Measurements from ENCODE around the gene NR6A1.

NR6A1 gene

DNA sequence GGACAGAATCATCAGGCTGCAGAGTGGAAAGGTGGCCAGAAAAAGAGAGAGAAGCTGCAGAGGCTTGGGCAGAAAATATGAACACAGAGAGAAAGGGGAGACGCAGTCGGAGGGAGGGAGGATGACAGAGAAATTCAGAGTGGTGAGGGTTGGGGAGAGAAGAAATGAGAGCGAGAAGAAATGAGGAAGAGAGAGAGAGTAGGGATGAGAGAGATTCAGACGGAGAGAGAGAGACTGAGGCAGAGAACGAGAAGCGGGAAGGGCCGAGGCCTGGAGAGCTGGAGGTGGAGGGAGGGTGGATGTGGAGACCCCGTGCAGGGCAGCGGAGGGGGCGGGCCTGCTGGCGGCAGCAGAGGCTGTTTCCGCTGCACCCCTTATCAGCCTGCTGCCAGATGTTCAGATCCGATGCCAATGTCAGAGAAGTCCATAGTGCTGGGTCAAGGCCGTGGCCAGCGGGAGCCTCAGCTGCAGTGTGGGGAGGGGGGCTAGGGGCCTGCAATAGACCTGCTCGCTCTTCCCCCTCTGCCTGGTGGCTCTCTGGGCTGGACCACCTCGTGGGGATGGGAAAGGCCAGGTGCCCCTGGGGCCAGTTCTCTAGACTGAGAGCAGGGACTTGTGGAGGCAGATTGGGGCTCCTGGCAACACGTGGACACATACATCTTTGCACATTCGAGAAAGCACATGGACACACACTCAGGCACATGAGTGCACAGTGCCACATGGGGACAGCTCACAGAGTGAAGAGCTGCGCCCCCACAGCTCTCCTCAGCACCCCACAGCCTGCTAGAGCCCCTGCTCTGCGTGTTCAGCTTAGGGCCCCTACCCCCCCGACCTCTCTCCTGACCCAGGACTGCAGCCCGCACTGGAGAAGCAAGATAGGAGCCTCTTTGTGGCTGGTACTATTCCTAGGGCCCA is 259.0 kb downstream of the NR6A1 start:
- H3K4me2 ChIP-seq = peak overlapping the region; percentile 11 to 69 (median 37); a peak in 20 of 22 replicates
- H3K9ac ChIP-seq = no peak overlapping the region; a peak in 1 of 22 replicates
- no peak overlapping the region for H3K4me3 ChIP-seq
- H3K27ac ChIP-seq = no peak overlapping the region
- H3K4me1 ChIP-seq = peaks cover 21 to 27% (median 25%) of the 10 kb centered on the region in 10 experiments
- no peak for TF ChIP-seq Cebpa-rat (IDR thresholded peaks at IDR 0.05)
- H3K27me3 ChIP-seq = peaks cover 0 to 9% (median 1%) of the 10 kb centered on the region in 11 experiments; a peak in 10 of 22 replicates
- no peaks in the 10 kb centered on the region for H3K36me3 ChIP-seq
- no peaks in the 10 kb centered on the region for H3K9me3 ChIP-seq (replicated peaks in 1 of 11)
- peaks cover 0 to 2% (median 0%) of the 10 kb centered on the region in 11 experiments; a peak in 1 of 22 replicates for H4K20me1 ChIP-seq

- no peak overlapping the region; a peak in 1 of 22 replicates for H3K9ac ChIP-seq
- TF ChIP-seq Cebpa-rat (IDR thresholded peaks at IDR 0.05) = no peak
- H3K4me1 ChIP-seq = peaks cover 21 to 27% (median 25%) of the 10 kb centered on the region in 10 experiments
- no peaks in the 10 kb centered on the region for H3K9me3 ChIP-seq (replicated peaks in 1 of 11)
- no peak overlapping the region for H3K27ac ChIP-seq
- no peaks in the 10 kb centered on the region for H3K36me3 ChIP-seq
- no peak overlapping the region for H3K4me3 ChIP-seq
- H3K4me2 ChIP-seq = peak overlapping the region in 7 of 11 experiments; percentile 11 to 54 (median 42); a peak in 8 of 22 replicates
- H4K20me1 ChIP-seq = peaks cover 0 to 9% (median 0%) of the 10 kb centered on the region in 11 experiments; a peak in 3 of 22 replicates
- peaks cover 4 to 16% (median 8%) of the 10 kb centered on the region in 11 experiments for H3K27me3 ChIP-seq
Observed at GRCh38 chr9:124511426-124511840, 259.7 kb downstream of the NR6A1 start.

GRCh38 chr9:124510650-124511425 is 260.3 kb downstream of the NR6A1 start:
- Histone ChIP-seq H3K9ac (no peak overlapping the region), H3K4me3 (no peak overlapping the region), H3K27ac (no peak overlapping the region), H3K4me2 (no peak overlapping the region), H3K4me1 (peaks cover 21 to 27% (median 25%) of the 10 kb centered on the region in 10 experiments), H4K20me1 (peaks cover 0 to 15% (median 0%) of the 10 kb centered on the region in 11 experiments; a peak in 5 of 22 replicates), H3K9me3 (replicated peaks in 1 of 11) (no peaks in the 10 kb centered on the region), H3K27me3 (peaks cover 10 to 22% (median 14%) of the 10 kb centered on the region in 11 experiments), H3K36me3 (no peaks in the 10 kb centered on the region)
- TF ChIP-seq Cebpa-rat (IDR thresholded peaks at IDR 0.05) = peak in 2 of 11 experiments; percentile 26 to 28; a peak in 1 of 22 replicates

DNA sequence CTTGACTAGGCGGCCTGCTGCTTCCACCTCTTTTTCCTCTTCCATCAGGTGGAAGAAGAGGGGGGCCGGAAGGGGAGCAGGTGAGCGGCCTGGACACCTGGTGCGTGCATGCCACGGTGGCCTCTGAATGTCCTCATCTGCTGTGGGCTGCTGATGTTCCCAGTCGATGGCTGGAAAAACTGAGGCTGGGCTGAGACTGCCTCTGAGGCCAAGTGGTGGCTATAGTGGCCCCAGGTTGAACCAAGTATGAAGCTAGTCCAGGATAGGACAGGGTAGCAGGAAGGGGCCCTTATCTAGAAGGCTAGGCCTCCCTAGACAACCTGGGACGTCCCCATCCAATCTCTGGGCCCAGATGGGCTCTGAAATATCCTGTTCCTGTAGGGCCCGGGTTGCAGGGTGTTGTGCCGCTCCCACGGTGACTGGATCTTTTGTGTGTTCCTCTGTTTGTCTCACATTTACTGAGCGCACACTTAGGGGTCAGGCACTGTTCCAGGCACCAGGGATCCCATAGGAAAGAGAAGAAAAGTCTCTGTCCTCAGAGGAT is 263.2 kb downstream of the NR6A1 start:
- Histone ChIP-seq H3K4me2 (no peak overlapping the region), H3K4me1 (peaks cover 11 to 20% (median 15%) of the 10 kb centered on the region in 10 experiments), H3K27ac (no peak overlapping the region), H3K9ac (no peak overlapping the region), H4K20me1 (peaks cover 0 to 41% (median 0%) of the 10 kb centered on the region in 11 experiments; a peak in 9 of 22 replicates), H3K36me3 (no peaks in the 10 kb centered on the region), H3K9me3 (replicated peaks in 1 of 11) (0 out of 22 replicates have a peak, but pooled peaks cover 0 to 5% (median 0%) of the 10 kb centered on the region in 11 experiments), H3K27me3 (peaks cover 39 to 51% (median 43%) of the 10 kb centered on the region in 11 experiments), H3K4me3 (no peak overlapping the region)
- TF ChIP-seq Cebpa-rat (IDR thresholded peaks at IDR 0.05) = no peak

DNA sequence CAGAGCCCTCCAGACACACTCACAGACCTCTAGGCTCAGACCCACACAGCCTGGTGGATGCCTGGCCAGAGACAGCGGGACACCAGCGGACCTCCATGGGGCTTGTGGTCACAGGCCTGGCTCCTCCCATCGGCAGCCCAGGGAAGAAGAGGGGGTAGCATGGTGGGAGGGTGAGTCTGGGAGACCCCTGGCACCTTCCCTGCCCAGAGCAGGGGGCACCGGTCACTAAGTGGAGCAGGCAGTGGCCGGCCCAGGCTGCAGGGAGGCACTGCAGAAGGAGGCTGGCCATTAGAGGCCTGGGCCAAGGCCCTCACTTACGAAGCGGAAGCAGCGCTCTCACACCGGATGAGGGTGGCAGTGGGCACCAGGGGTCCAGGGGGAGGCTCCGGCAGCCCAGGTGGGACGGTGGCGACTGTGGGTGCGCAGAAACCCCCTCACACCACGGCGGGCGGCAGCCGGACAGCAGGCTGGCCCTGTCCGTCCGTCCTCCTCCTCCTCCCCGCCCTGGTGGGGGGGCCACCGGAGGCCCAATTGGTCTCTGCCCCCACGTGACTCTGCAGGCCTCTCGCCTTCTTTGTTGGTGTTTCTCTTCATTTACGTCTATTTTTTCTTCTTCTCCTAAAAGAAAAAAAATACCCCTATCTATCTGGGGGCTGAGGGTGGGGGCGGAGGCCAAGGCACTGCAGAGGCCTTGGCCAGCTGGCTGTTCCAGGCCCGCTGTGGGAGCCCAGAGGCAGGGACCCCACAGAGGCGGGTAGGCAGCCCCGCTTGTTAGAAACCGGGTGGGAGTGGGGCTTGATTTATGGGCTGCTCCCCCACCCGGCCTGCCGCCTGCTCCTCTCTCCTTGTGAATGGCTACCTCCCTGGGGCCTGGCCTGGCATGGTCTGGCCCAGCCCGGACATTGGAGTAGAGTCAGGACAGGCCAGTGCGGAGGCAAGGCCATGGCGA is 263.9 kb downstream of the NR6A1 start, which contains the start of gene NR5A1:
TSS of gene NR5A1 (minus strand) at position 469 of the 949 bp plus-strand sequence. CDS start 4,004 bp downstream, outside the sequence.
- Histone ChIP-seq H3K27me3 (peaks cover 47 to 59% (median 51%) of the 10 kb centered on the region in 11 experiments), H3K9me3 (replicated peaks in 1 of 11) (0 out of 22 replicates have a peak, but pooled peaks cover 0 to 5% (median 0%) of the 10 kb centered on the region in 11 experiments), H3K36me3 (no peaks in the 10 kb centered on the region), H3K4me3 (no peak within 1 kb of the TSS), H3K4me1 (peaks cover 5 to 16% (median 10%) of the 10 kb centered on the region in 10 experiments), H3K4me2 (no peak within 1 kb of the TSS), H4K20me1 (peaks cover 0 to 42% (median 0%) of the 10 kb centered on the region in 11 experiments; a peak in 9 of 22 replicates), H3K9ac (no peak within 1 kb of the TSS), H3K27ac (no peak within 1 kb of the TSS)
- TF ChIP-seq Cebpa-rat (IDR thresholded peaks at IDR 0.05) = no peak

DNA sequence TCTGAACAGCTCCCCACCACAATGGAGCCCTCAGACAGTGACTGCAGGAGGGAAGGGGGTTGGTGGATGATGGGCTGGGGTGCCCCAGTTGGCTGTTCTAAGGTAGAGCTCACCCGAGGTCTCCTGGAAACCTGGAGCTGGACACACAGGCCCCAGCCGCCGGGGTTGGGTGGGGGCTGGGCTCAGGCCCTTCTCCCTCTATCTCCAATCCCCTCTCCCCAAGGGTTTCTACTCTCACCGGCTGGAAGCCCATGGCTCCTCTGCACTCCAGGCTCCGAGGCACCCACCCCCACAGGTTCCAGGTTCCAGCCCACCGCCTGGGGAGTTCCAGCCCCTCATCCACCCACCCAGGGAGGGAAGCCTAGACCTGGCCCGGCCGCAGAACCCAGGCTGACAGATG is 264.7 kb downstream of the NR6A1 start:
- Histone ChIP-seq H4K20me1 (peaks cover 0 to 42% (median 0%) of the 10 kb centered on the region in 11 experiments; a peak in 9 of 22 replicates), H3K36me3 (no peaks in the 10 kb centered on the region), H3K4me3 (no peak overlapping the region), H3K27me3 (peaks cover 55 to 66% (median 58%) of the 10 kb centered on the region in 11 experiments), H3K27ac (no peak overlapping the region), H3K9me3 (replicated peaks in 1 of 11) (0 out of 22 replicates have a peak, but pooled peaks cover 0 to 5% (median 0%) of the 10 kb centered on the region in 11 experiments), H3K4me2 (no peak overlapping the region), H3K4me1 (peaks cover 0 to 8% (median 4%) of the 10 kb centered on the region in 10 experiments; a peak in 10 of 20 replicates), H3K9ac (no peak overlapping the region)
- no peak for TF ChIP-seq Cebpa-rat (IDR thresholded peaks at IDR 0.05)

- TF ChIP-seq Cebpa-rat (IDR thresholded peaks at IDR 0.05) = no peak
- H3K4me1 ChIP-seq = peaks cover 0 to 7% (median 2%) of the 10 kb centered on the region in 10 experiments; a peak in 6 of 20 replicates
Observed at GRCh38 chr9:124505901-124506346, 265.2 kb downstream of the NR6A1 start.

More at GRCh38 chr9:124505901-124506346, 265.2 kb downstream of the NR6A1 start:
- Histone ChIP-seq H3K27me3 (peaks cover 60 to 71% (median 63%) of the 10 kb centered on the region in 11 experiments), H3K4me2 (no peak overlapping the region), H3K9ac (no peak overlapping the region), H3K36me3 (no peaks in the 10 kb centered on the region), H3K27ac (no peak overlapping the region), H4K20me1 (peaks cover 0 to 42% (median 0%) of the 10 kb centered on the region in 11 experiments; a peak in 10 of 22 replicates), H3K4me3 (no peak overlapping the region), H3K9me3 (replicated peaks in 1 of 11) (0 out of 22 replicates have a peak, but pooled peaks cover 0 to 5% (median 0%) of the 10 kb centered on the region in 11 experiments)
